ENCODE measurements around the gene CYBRD1.
"Not testable (repeated sequence)": the region's sequence is repeated elsewhere in the genome, so short reads cannot be mapped to it uniquely, and the experiment has no call there.

Gene CYBRD1

GRCh38 chr2:171522052-171522787 lies at the start of gene CYBRD1:
Gene CYBRD1, plus strand, starts transcription at chr2:171522474. Its CDS starts 72 bp downstream, at chr2:171522546.
- no peak for DNase-seq (ENCODE audit: extremely low read depth in 1 of 2, low read depth in 1 of 2)

GRCh38 chr2:171475979-171476378 lies 46.3 kb upstream of the CYBRD1 start:
- no peak for DNase-seq (ENCODE audit: extremely low read depth in 1 of 2, low read depth in 1 of 2)

GRCh38 chr2:171478345-171478744 lies 43.9 kb upstream of the CYBRD1 start:
- no peak for DNase-seq (ENCODE audit: extremely low read depth in 1 of 2, low read depth in 1 of 2)

GRCh38 chr2:171479154-171479814 lies 43.0 kb upstream of the CYBRD1 start:
- DNase-seq (ENCODE audit: extremely low read depth in 1 of 2, low read depth in 1 of 2) = no peak

- DNase-seq (ENCODE audit: extremely low read depth in 1 of 2, low read depth in 1 of 2) = no peak
These were observed 41.4 kb upstream of the CYBRD1 start for GRCh38 chr2:171480908-171481307.

- no peak for DNase-seq (ENCODE audit: extremely low read depth in 1 of 2, low read depth in 1 of 2)
These were observed 40.0 kb upstream of the CYBRD1 start for GRCh38 chr2:171482308-171482707.

GRCh38 chr2:171482877-171483276 lies 39.4 kb upstream of the CYBRD1 start:
- no peak for DNase-seq (ENCODE audit: extremely low read depth in 1 of 2, low read depth in 1 of 2)

GRCh38 chr2:171483793-171484192 lies 38.5 kb upstream of the CYBRD1 start:
- no peak for DNase-seq (ENCODE audit: extremely low read depth in 1 of 2, low read depth in 1 of 2)

- no peak for DNase-seq (ENCODE audit: extremely low read depth in 1 of 2, low read depth in 1 of 2)
These were observed 37.2 kb upstream of the CYBRD1 start for GRCh38 chr2:171485116-171485515.

GRCh38 chr2:171487201-171487600 lies 35.1 kb upstream of the CYBRD1 start:
- no peak for DNase-seq (ENCODE audit: extremely low read depth in 1 of 2, low read depth in 1 of 2)

GRCh38 chr2:171487803-171488259 lies 34.4 kb upstream of the CYBRD1 start:
- DNase-seq (ENCODE audit: extremely low read depth in 1 of 2, low read depth in 1 of 2) = no peak

- no peak for DNase-seq (ENCODE audit: extremely low read depth in 1 of 2, low read depth in 1 of 2)
These were observed 31.7 kb upstream of the CYBRD1 start for GRCh38 chr2:171490577-171490976.

- no peak for DNase-seq (ENCODE audit: extremely low read depth in 1 of 2, low read depth in 1 of 2)
These were observed 31.0 kb upstream of the CYBRD1 start for GRCh38 chr2:171491292-171491691.

- no peak for DNase-seq (ENCODE audit: extremely low read depth in 1 of 2, low read depth in 1 of 2)
These were observed 29.6 kb upstream of the CYBRD1 start for GRCh38 chr2:171492664-171493063.

- not testable (repeated sequence) for DNase-seq (ENCODE audit: extremely low read depth in 1 of 2, low read depth in 1 of 2)
These were observed 24.6 kb upstream of the CYBRD1 start for GRCh38 chr2:171497664-171498063.

GRCh38 chr2:171505374-171505773 lies 16.9 kb upstream of the CYBRD1 start:
- DNase-seq (ENCODE audit: extremely low read depth in 1 of 2, low read depth in 1 of 2) = no peak

- no peak for DNase-seq (ENCODE audit: extremely low read depth in 1 of 2, low read depth in 1 of 2)
These were observed 12.1 kb upstream of the CYBRD1 start for GRCh38 chr2:171509945-171510731.

- no peak for DNase-seq (ENCODE audit: extremely low read depth in 1 of 2, low read depth in 1 of 2)
These were observed 10.3 kb upstream of the CYBRD1 start for GRCh38 chr2:171512014-171512413.

- no peak for DNase-seq (ENCODE audit: extremely low read depth in 1 of 2, low read depth in 1 of 2)
These were observed 9.5 kb upstream of the CYBRD1 start for GRCh38 chr2:171512683-171513195.

- DNase-seq (ENCODE audit: extremely low read depth in 1 of 2, low read depth in 1 of 2) = no peak
These were observed 8.5 kb upstream of the CYBRD1 start for GRCh38 chr2:171513719-171514160.

GRCh38 chr2:171514908-171515582 lies 7.2 kb upstream of the CYBRD1 start:
- no peak for DNase-seq (ENCODE audit: extremely low read depth in 1 of 2, low read depth in 1 of 2)
